NCI-H82 treated with DMSO at 0.1 percent for 48 hours (cell line): ENCODE results near the gene SIK3.
A peak's percentile ranks its signal among the peaks of the same experiment; 100 is the strongest.

ENCODE experiments used
- DNase-seq: peaks from one replicate; lab custom pipeline; 2025; ENCODE audit not compliant: unreplicated experiment; lab: John Stamatoyannopoulos, UW

Gene SIK3

GRCh38 chr11:117080370-117080769 is 17.9 kb downstream of the SIK3 start:
- DNase-seq = no peak

GRCh38 chr11:117076941-117077691 is 21.1 kb downstream of the SIK3 start:
- DNase-seq = no peak

GRCh38 chr11:117075186-117075585 is 23.0 kb downstream of the SIK3 start:
- DNase-seq = no peak

- no peak for DNase-seq
Measured at GRCh38 chr11:117074119-117074518, 24.1 kb downstream of the SIK3 start.

- no peak for DNase-seq
Measured at GRCh38 chr11:117073539-117073938, 24.7 kb downstream of the SIK3 start.

- no peak for DNase-seq
Measured at GRCh38 chr11:117072517-117073461, 25.4 kb downstream of the SIK3 start.

- DNase-seq = no peak
Measured at GRCh38 chr11:117071344-117071787, 26.9 kb downstream of the SIK3 start.

- DNase-seq = peak; percentile 73
Measured at GRCh38 chr11:117070016-117070415, 28.2 kb downstream of the SIK3 start.

GRCh38 chr11:117068303-117068860 is 29.8 kb downstream of the SIK3 start:
- DNase-seq = no peak

- DNase-seq = no peak
Measured at GRCh38 chr11:117066959-117067358, 31.3 kb downstream of the SIK3 start.

GRCh38 chr11:117064275-117064674 is 34.0 kb downstream of the SIK3 start:
- DNase-seq = no peak

- DNase-seq = no peak
Measured at GRCh38 chr11:117062498-117062897, 35.7 kb downstream of the SIK3 start.

GRCh38 chr11:117061256-117061655 is 37.0 kb downstream of the SIK3 start:
- no peak for DNase-seq

- DNase-seq = no peak
Measured at GRCh38 chr11:117059611-117060148, 38.5 kb downstream of the SIK3 start.

- DNase-seq = no peak
Measured at GRCh38 chr11:117058761-117059261, 39.4 kb downstream of the SIK3 start.

- no peak for DNase-seq
Measured at GRCh38 chr11:117057727-117058126, 40.5 kb downstream of the SIK3 start.

GRCh38 chr11:117057317-117057716 is 40.9 kb downstream of the SIK3 start:
- no peak for DNase-seq

- no peak for DNase-seq
Measured at GRCh38 chr11:117055469-117055868, 42.8 kb downstream of the SIK3 start.

GRCh38 chr11:117054382-117054781 is 43.8 kb downstream of the SIK3 start:
- no peak for DNase-seq

- DNase-seq = peak; percentile 93
Measured at GRCh38 chr11:117052196-117053149, 45.8 kb downstream of the SIK3 start.
